ENCODE results near the gene CDC42.

Gene CDC42

GRCh38 chr1:22045604-22046228 is 6.8 kb upstream of the CDC42 start:
- DNase-seq (ENCODE audit: low spot score) = no peak
- TF ChIP-seq CTCF (IDR thresholded peaks at IDR 0.05; ENCODE audit: extremely low read depth, missing control alignments) = no peak

- DNase-seq (ENCODE audit: low spot score) = no peak
- TF ChIP-seq CTCF (IDR thresholded peaks at IDR 0.05; ENCODE audit: extremely low read depth, missing control alignments) = no peak
Measured at GRCh38 chr1:22048351-22049192, 3.9 kb upstream of the CDC42 start.

DNA sequence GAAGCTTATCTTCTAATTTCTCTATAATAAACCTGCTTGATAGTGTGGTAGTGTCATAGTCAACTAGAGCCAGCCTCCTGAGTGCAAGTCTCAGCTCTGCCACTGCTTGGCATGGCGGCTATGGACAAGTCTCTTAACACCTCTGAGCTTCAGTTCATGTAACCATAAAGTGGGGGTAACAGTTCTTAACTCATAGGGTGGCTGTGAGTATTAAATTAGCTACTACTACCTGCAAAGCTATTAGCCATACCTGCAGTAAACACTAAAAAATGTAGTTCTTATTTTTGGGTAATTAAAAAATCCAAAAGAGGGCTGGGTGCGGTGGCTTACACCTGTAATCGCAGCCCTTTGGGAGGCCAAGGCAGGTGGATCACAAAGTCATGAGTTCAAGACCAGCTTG is 2.2 kb upstream of the CDC42 start:
- TF ChIP-seq CTCF (IDR thresholded peaks at IDR 0.05; ENCODE audit: extremely low read depth, missing control alignments) = no peak
- no peak for DNase-seq (ENCODE audit: low spot score)

DNA sequence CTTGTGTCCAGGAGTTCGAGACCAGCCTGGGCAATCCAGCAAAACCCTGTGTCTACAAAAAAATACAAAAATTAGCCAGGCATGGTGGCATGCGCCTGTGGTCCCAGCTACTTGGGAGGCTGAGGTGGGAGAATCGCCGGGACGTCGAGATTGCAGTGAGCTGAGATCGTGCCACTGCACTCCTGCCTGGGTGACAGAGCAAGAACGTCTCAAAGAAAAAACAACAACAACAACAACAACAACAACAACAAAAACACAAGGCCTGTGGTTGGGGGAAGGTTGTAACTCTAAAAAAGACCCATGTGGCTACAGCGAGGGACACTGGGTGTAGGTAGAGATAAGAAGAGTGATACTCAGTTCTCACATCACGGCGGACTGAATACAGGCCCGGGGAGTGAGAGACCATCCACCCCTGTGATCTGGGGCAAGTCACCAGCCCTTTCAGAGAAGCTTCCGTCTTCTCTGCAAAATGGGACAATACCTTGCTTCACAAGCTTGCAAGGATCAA is 848 bp upstream of the CDC42 start:
- DNase-seq (ENCODE audit: low spot score) = no peak
- no peak for TF ChIP-seq CTCF (IDR thresholded peaks at IDR 0.05; ENCODE audit: extremely low read depth, missing control alignments)

DNA sequence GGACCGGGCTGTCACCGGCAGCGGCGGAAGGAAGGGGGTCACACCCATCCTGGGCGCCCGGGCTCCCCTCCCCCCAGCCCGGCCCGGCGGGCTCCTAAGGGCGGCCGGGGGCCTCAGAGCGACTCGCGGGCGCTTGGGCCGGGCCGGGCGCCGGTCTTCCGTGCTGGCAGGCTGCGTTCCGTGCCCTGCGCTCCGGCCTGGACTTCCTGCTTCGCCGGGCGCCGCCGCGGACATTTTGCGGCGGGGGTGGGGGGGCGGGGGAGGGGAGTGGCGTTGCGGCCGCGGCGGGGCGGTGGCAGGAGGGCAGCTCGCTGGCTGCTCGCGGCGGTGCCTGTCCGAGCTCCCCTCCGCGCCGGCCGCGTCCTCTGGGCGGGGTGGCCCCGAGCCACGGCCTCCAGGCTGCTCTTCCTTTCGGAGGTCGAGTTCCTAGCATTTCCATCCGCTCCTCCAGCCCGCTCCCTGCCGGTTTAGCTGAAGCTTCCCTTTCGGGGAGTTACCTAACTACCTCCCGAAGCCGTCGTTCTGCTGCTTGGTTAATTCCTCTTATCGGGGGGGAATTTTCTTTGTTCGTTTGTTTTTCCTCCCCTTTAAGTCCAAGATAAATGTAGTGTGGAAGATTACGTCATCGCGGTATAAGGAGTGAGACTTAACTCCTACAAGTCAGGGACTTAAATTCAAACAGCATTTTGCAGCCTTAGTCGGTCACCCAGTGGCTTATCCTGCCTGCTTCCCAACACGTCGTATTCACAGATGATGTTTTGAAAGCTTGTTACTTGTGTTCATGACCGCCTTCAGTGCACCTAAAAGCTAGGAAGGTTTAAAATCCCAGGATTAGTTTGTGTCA is 730 bp downstream of the CDC42 start:
- peak; percentile 78 for DNase-seq (ENCODE audit: low spot score)
- no peak for TF ChIP-seq CTCF (IDR thresholded peaks at IDR 0.05; ENCODE audit: extremely low read depth, missing control alignments)

DNA sequence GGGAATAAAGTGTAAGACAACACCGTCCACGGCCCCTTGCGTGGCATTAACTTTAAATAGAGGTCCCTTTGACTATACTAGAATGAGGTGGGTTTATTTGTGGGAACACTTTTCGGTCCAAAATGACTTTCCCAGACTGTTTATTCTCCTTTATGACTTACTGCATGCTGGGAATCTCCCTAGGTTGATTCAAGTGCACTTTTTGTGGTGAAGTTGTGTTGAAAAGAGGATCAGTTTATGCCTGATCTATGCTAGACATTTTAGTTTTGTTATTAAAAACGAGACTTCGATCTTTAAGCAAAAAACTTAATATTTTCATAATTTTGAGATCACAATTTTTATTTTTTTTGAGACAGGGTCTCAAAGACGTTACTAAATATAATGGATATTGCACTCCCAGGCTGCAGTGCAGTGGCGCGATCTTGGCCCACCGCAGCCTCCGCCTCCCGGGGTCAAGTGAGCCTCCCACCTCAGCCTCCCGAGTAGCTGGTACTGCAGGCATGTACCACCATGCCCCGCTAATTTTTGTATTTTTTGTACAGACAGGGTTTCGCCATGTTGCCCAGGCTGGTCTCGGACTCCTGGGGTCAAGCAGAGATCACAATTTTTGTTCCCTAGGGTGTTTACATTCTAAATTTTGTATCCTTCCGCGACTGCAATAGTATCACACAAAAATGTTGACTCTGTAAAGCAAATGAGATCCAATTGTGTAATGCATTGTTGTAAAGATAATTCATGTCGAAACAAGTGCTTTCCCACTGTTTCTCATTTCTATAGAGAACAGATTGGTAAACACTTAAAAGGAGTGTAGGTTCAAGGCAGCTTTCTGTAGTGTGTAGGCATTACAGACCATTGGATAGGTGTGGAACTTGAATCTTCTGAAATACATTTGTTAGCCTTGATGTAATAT is 1.6 kb downstream of the CDC42 start:
- no peak for TF ChIP-seq CTCF (IDR thresholded peaks at IDR 0.05; ENCODE audit: extremely low read depth, missing control alignments)
- no peak for DNase-seq (ENCODE audit: low spot score)

Measured in GM20000 (cell line).